ENCODE results near the gene PRR14. TPM values are rescaled to one million over a fixed set of nuclear protein-coding genes. Genes with fewer than 3 reads are reported as not detected.
"Not testable (repeated sequence)": the region's sequence is repeated elsewhere in the genome, so short reads cannot be mapped to it uniquely, and the experiment has no call there.

Gene PRR14
- total and polyA plus RNA-seq, 5 experiments from 2014 or later = 13.3 to 83.8 (median 22.3) TPM

DNA sequence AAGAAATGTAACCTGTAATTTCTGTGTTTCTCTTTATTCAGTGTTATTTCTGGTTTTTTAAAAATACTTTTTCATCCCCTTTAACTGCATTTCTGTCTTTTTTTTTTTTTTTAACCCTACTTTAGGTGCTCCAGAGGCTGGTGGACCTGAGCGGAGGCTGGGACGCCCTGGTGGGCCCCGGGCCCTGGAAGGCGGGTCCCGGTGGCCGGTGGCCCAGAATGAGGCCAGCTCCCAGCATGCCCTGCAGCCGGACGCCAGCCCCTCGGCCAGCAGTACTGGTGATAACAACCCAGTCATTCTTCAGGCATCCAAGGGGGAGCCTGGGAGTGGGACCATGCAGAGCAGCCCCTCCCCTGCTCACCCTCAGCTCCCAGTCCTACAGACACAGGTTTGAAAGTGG is 49.7 kb downstream of the PRR14 start:
- POLR2A ChIA-PET = interaction anchor here (0.6 to 2.2 kb wide), 2 partner anchors 129 to 156 kb away, joined by 4 to 10 read pairs; partner anchors contain the start of gene ZNF688
- H3K4me3 Mint-ChIP-seq = peak overlapping the region in 3 of 10 donors; percentile 93 to 98 (median 94)
- no peaks in the 10 kb centered on the region for H3K27me3 Mint-ChIP-seq
- no peaks in the 10 kb centered on the region for H3K9me3 Mint-ChIP-seq
- peaks cover 11 to 33% (median 29%) of the 10 kb centered on the region in 4 donors for H3K4me1 Mint-ChIP-seq
- ATAC-seq = no peak
- H3K36me3 Mint-ChIP-seq = peaks cover 0 to 48% (median 9%) of the 10 kb centered on the region in 3 donors
- DNase-seq = no peak
- H3K27ac Mint-ChIP-seq = peak overlapping the region in 5 of 10 donors; percentile 33 to 100 (median 98)

DNA sequence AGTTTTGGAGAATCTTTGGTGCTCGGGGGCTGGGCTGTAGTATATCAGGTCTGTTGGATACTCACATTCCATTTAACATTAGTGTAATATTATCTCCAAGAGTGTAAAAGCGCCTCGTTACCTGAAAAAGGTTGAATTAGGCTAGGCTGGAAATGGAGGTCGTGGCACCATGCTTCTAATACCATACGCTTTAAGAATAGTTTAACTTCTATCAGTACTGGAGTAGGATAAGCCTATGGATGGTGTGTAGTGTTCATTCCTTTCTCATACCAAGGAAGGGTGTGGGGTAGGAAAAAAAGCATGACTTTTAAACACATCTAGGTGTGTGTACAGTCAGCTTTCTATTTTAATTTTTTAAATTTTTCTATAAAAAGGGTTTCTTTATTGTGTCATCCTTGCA is 50.2 kb downstream of the PRR14 start:
- H3K36me3 Mint-ChIP-seq = peaks cover 0 to 52% (median 9%) of the 10 kb centered on the region in 3 donors
- POLR2A ChIA-PET = interaction anchor here (2.2 kb wide), 1 partner anchor 129 kb away, joined by 10 read pairs; the partner anchor contains the start of gene ZNF688

DNA sequence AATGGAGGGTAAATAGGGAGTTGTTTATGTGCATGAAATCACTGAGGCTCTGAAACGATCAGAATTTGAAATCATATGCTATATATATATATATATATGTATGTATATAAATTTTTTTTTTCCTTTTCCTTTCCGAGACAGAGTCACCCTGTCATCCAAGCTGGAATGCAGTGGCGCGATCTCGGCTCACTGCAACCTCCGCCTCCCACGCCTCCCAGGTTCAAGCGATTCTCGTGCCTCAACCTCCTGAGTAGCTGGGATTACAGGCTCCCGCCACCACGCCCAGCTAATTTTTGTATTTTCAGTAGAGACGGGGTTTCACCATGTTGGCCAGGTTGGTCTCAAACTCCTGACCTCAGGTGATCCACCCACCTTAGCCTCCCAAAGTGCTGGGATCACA is 52.3 kb downstream of the PRR14 start:
- peaks cover 7 to 73% (median 21%) of the 10 kb centered on the region in 3 donors for H3K36me3 Mint-ChIP-seq
- not testable (repeated sequence) for ATAC-seq, H3K9me3 Mint-ChIP-seq, H3K27me3 Mint-ChIP-seq, DNase-seq
- POLR2A ChIA-PET = interaction anchor here (0.6 kb wide), 1 partner anchor 614 kb away, joined by 8 read pairs; no protein-coding TSS in a partner anchor
- peaks cover 12 to 24% (median 23%) of the 10 kb centered on the region in 4 donors for H3K4me1 Mint-ChIP-seq
- peak overlapping the region in 3 of 10 donors; percentile 59 to 75 (median 60) for H3K27ac Mint-ChIP-seq
- H3K4me3 Mint-ChIP-seq = peak overlapping the region in 1 of 10 donors; percentile 34

More for the DNA sequence above, 50.2 kb downstream of the PRR14 start:
- Mint-ChIP-seq H3K27ac (peak overlapping the region in 2 of 10 donors; percentile 51 to 68), H3K27me3 (no peaks in the 10 kb centered on the region), H3K4me1 (peaks cover 11 to 33% (median 29%) of the 10 kb centered on the region in 4 donors), H3K9me3 (no peaks in the 10 kb centered on the region), H3K4me3 (peak overlapping the region in 3 of 10 donors; percentile 7 to 55 (median 18))
- ATAC-seq (no peak), DNase-seq (no peak)

DNA sequence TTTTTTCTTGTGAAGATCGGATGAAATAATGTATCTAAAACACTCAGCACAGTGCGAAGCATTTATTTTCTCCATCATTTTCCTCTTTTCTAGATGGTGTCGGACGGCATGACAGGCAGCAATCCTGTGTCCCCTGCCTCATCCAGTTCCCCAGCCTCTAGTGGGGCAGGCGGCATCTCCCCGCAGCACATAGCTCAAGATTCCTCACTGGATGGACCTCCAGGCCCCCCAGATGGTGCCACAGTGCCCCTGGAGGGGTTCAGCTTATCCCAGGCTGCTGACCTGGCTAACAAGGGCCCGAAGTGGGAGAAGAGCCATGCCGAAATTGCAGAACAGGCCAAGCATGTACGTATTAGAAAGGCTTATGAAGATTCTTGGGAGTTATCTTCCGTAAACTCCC is 53.2 kb downstream of the PRR14 start:
- H3K27ac Mint-ChIP-seq = no peak overlapping the region
- H3K4me1 Mint-ChIP-seq = peaks cover 12 to 24% (median 22%) of the 10 kb centered on the region in 4 donors
- H3K36me3 Mint-ChIP-seq = peaks cover 7 to 81% (median 21%) of the 10 kb centered on the region in 3 donors
- no peaks in the 10 kb centered on the region for H3K27me3 Mint-ChIP-seq
- no peaks in the 10 kb centered on the region for H3K9me3 Mint-ChIP-seq
- DNase-seq (peak in 1 of 10 donors; percentile 3), ATAC-seq (no peak)
- H3K4me3 Mint-ChIP-seq = no peak overlapping the region
- POLR2A ChIA-PET = no interaction called here

Other genes starting within 250 kb of the PRR14 start
- gene ZNF771, start 243.4 kb upstream of the PRR14 start, total RNA-seq = 1 to 10 TPM; 5.5 to 7.6 TPM
- 1 to 10 TPM; 2.1 to 6.7 (median 3.8) TPM for gene ZNF771, start 243.4 kb upstream of the PRR14 start, polyA plus RNA-seq
- 10 to 100 TPM; 15.2 to 16.7 TPM for gene DCTPP1, start 220.9 kb upstream of the PRR14 start, total RNA-seq
- gene DCTPP1, start 220.9 kb upstream of the PRR14 start, polyA plus RNA-seq = 10 to 100 TPM; 63.0 to 79.6 (median 64.0) TPM
- gene SEPHS2, start 205.1 kb upstream of the PRR14 start, total RNA-seq = 10 to 100 TPM; 52.3 to 55.1 TPM
- 10 to 100 TPM; 45.5 to 60.7 (median 55.0) TPM for gene SEPHS2, start 205.1 kb upstream of the PRR14 start, polyA plus RNA-seq
- gene ITGAL, start 178.2 kb upstream of the PRR14 start, total RNA-seq = 100 to 1,000 TPM; 334 to 339 TPM
- 100 to 1,000 TPM; 121 to 157 (median 124) TPM for gene ITGAL, start 178.2 kb upstream of the PRR14 start, polyA plus RNA-seq
- 1 to 10 TPM; 8.3 to 8.5 TPM for gene ZNF768, start 124.4 kb upstream of the PRR14 start, total RNA-seq
- 1 to 10 TPM; 1.1 to 2.1 (median 1.5) TPM for gene ZNF768, start 124.4 kb upstream of the PRR14 start, polyA plus RNA-seq
- gene ZNF747, start 116.1 kb upstream of the PRR14 start, total RNA-seq = 10 to 100 TPM; 21.8 to 21.9 TPM
- gene ZNF747, start 116.1 kb upstream of the PRR14 start, polyA plus RNA-seq = 10 to 100 TPM in 2 of 3 donors, 1 to 10 TPM in 1; 9.5 to 12.0 (median 11.4) TPM
- 10 to 100 TPM; 18.8 to 19.3 TPM for gene ZNF764, start 92.6 kb upstream of the PRR14 start, total RNA-seq
- 1 to 10 TPM; 3.6 to 6.5 (median 4.0) TPM for gene ZNF764, start 92.6 kb upstream of the PRR14 start, polyA plus RNA-seq
- gene ZNF688, start 79.2 kb upstream of the PRR14 start, total RNA-seq = 10 to 100 TPM; 19.9 to 21.2 TPM
- 10 to 100 TPM; 21.2 to 22.0 (median 21.7) TPM for gene ZNF688, start 79.2 kb upstream of the PRR14 start, polyA plus RNA-seq
- 10 to 100 TPM; 22.8 to 23.3 TPM for gene ZNF785, start 65.3 kb upstream of the PRR14 start, total RNA-seq
- 1 to 10 TPM; 1.6 to 3.5 (median 3.4) TPM for gene ZNF785, start 65.3 kb upstream of the PRR14 start, polyA plus RNA-seq
- 10 to 100 TPM; 10.8 to 13.7 TPM for gene ZNF689, start 40.6 kb upstream of the PRR14 start, total RNA-seq
- 10 to 100 TPM in 2 of 3 donors, 1 to 10 TPM in 1; 7.7 to 12.5 (median 11.0) TPM for gene ZNF689, start 40.6 kb upstream of the PRR14 start, polyA plus RNA-seq
- gene FBRS, start 7.5 kb downstream of the PRR14 start, total RNA-seq = 100 to 1,000 TPM; 208 to 221 TPM
- gene FBRS, start 7.5 kb downstream of the PRR14 start, polyA plus RNA-seq = 1 to 10 TPM; 3.2 to 8.0 (median 4.4) TPM
- gene SRCAP, start 48.2 kb downstream of the PRR14 start, total RNA-seq = 100 to 1,000 TPM; 107 to 110 TPM
- 10 to 100 TPM in 2 of 3 donors, 1 to 10 TPM in 1; 5.2 to 31.3 (median 14.9) TPM for gene SRCAP, start 48.2 kb downstream of the PRR14 start, polyA plus RNA-seq
- 10 to 100 TPM; 50.2 to 53.7 TPM for gene PHKG2, start 97.5 kb downstream of the PRR14 start, total RNA-seq
- gene PHKG2, start 97.5 kb downstream of the PRR14 start, polyA plus RNA-seq = 10 to 100 TPM; 39.7 to 43.1 (median 40.6) TPM
- 1 to 10 TPM; 2.0 to 4.1 TPM for gene CFAP119, start 111.1 kb downstream of the PRR14 start, total RNA-seq
- gene CFAP119, start 111.1 kb downstream of the PRR14 start, polyA plus RNA-seq = under 1 TPM; 0.11 to 0.38 (median 0.31) TPM
- gene RNF40, start 111.4 kb downstream of the PRR14 start, total RNA-seq = 100 to 1,000 TPM; 112 to 114 TPM
- 10 to 100 TPM; 24.4 to 52.4 (median 27.2) TPM for gene RNF40, start 111.4 kb downstream of the PRR14 start, polyA plus RNA-seq
- 1 to 10 TPM; 9.3 to 10.0 TPM for gene ZNF629, start 136.2 kb downstream of the PRR14 start, total RNA-seq
- gene ZNF629, start 136.2 kb downstream of the PRR14 start, polyA plus RNA-seq = 1 to 10 TPM in 1 of 3 donors, under 1 TPM in 2; 0.17 to 2.5 (median 0.91) TPM
- 10 to 100 TPM; 24.2 to 24.6 TPM for gene BCL7C, start 243.1 kb downstream of the PRR14 start, total RNA-seq
- gene BCL7C, start 243.1 kb downstream of the PRR14 start, polyA plus RNA-seq = 10 to 100 TPM; 33.9 to 38.8 (median 34.7) TPM
- gene CTF1, start 245.7 kb downstream of the PRR14 start, total RNA-seq = 1 to 10 TPM; 1.0 to 1.3 TPM
- gene CTF1, start 245.7 kb downstream of the PRR14 start, polyA plus RNA-seq = under 1 TPM in 1 of 3 donors, not detected in 2; 0.14 TPM

Data from naive thymus-derived CD8-positive, alpha-beta T cell (primary cell).